ENCODE measurements around the gene ZBED1. TPM values are rescaled to one million over a fixed set of nuclear protein-coding genes. Genes with fewer than 3 reads are reported as not detected.

Gene ZBED1
- total RNA-seq, 3 donors from 2014 or later, result 37.6 to 38.7 (median 37.6) TPM

DNA sequence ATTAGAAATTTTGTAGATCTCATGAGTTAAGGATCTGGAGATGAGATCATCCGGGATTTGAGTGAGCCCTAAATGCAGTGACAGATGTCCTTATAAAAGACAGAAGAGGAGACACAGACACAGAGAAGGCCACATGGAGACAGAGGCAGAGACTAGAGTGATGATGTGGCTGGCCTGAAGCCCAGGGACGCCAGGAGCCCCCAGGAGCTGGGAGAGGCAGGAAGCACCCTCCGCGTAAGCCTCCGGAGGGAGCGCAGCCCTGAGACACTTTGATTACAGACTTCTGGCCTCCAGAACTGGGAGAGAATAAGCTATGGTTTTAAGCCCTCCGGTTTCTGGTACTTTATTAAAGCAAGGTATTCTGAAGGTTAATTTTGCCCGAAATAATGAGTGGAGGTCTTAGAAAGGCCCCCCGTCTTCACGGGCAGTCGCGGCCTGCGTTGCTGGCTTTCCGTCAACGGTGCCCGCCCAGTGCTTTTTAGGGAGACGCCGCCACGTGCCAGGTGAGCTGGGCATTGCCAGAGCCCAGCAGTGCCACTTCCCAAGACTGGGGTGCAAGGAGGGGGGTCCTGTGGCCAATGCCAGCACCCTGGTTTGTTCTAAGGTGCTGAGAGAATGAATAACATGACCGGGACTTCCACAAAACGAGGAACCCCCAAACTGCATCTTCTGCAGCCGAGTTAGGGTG is 8.1 kb downstream of the ZBED1 start:
- TF ChIP-seq POLR2AphosphoS5 (IDR thresholded peaks at IDR 0.05) (no peak), POLR2A (IDR thresholded peaks at IDR 0.05) (no peak)
- Histone ChIP-seq H3K36me3 (peaks cover 10% of the 10 kb centered on the region), H3K9me3 (no peaks in the 10 kb centered on the region), H3K4me1 (no peaks in the 10 kb centered on the region), H3K27ac (no peak overlapping the region), H3K4me3 (no peak overlapping the region), H3K27me3 (no peaks in the 10 kb centered on the region)
- DNase-seq (ENCODE audit: low spot score in 2 of 2), result no peak
- intact Hi-C loops (cut with DNase I; ENCODE audit: low total_unique reads), result no loop called here

DNA sequence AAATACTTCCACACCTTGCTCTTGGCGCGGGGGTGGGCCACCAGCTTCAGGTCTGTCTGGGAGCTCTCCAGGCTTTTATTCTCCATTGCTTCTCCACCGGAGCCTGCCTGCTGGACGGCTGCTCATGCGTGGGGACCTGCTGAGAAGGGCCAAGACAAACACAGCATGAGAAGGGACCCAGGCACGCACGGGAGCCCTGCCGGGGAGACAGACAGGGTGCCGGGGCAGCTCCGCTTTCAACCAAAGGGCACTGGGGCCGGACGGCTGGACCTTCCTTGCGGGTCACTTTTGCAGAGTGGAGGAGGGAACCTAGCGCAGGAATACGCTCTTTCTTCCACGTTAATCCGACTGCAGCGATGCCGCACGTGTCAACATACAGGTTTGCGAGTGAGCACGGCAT is 10.1 kb downstream of the ZBED1 start:
- no peak overlapping the region for H3K4me3 ChIP-seq
- intact Hi-C loops (cut with DNase I; ENCODE audit: low total_unique reads), result no loop called here
- H3K27ac ChIP-seq, result no peak overlapping the region
- no peaks in the 10 kb centered on the region for H3K27me3 ChIP-seq
- peak in 1 of 2 donors; percentile 47 for DNase-seq (ENCODE audit: low spot score in 2 of 2)
- TF ChIP-seq POLR2AphosphoS5 (IDR thresholded peaks at IDR 0.05), result no peak
- TF ChIP-seq, protein P1, sequence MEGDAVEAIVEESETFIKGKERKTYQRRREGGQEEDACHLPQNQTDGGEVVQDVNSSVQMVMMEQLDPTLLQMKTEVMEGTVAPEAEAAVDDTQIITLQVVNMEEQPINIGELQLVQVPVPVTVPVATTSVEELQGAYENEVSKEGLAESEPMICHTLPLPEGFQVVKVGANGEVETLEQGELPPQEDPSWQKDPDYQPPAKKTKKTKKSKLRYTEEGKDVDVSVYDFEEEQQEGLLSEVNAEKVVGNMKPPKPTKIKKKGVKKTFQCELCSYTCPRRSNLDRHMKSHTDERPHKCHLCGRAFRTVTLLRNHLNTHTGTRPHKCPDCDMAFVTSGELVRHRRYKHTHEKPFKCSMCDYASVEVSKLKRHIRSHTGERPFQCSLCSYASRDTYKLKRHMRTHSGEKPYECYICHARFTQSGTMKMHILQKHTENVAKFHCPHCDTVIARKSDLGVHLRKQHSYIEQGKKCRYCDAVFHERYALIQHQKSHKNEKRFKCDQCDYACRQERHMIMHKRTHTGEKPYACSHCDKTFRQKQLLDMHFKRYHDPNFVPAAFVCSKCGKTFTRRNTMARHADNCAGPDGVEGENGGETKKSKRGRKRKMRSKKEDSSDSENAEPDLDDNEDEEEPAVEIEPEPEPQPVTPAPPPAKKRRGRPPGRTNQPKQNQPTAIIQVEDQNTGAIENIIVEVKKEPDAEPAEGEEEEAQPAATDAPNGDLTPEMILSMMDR (IDR thresholded peaks at IDR 0.05), result no peak
- no peak for TF ChIP-seq POLR2A (IDR thresholded peaks at IDR 0.05)
- H3K36me3 ChIP-seq, result peaks cover 10% of the 10 kb centered on the region
- H3K9me3 ChIP-seq, result no peaks in the 10 kb centered on the region
- no peaks in the 10 kb centered on the region for H3K4me1 ChIP-seq

GRCh38 chrX:2489446-2490445 is 11.0 kb downstream of the ZBED1 start:
- Histone ChIP-seq H3K36me3 (peaks cover 10% of the 10 kb centered on the region), H3K9me3 (no peaks in the 10 kb centered on the region), H3K27me3 (no peaks in the 10 kb centered on the region), H3K27ac (no peak overlapping the region), H3K4me1 (no peaks in the 10 kb centered on the region), H3K4me3 (no peak overlapping the region)
- TF ChIP-seq POLR2A (IDR thresholded peaks at IDR 0.05) (no peak), POLR2AphosphoS5 (IDR thresholded peaks at IDR 0.05) (no peak)
- TF ChIP-seq, protein P1 (IDR thresholded peaks at IDR 0.05), result no peak
- DNase-seq (ENCODE audit: low spot score in 2 of 2), result no peak
- intact Hi-C loops (cut with DNase I; ENCODE audit: low total_unique reads), result loop anchor here (10.0 kb wide), 1 partner anchor 1735 kb away; no protein-coding TSS in a partner anchor

- no peak for DNase-seq (ENCODE audit: low spot score in 2 of 2)
- H3K9me3 ChIP-seq, result no peaks in the 10 kb centered on the region
- H3K27me3 ChIP-seq, result no peaks in the 10 kb centered on the region
- intact Hi-C loops (cut with DNase I; ENCODE audit: low total_unique reads), result loop anchor here (10.0 kb wide), 1 partner anchor 1734 kb away; no protein-coding TSS in a partner anchor
- H3K4me1 ChIP-seq, result no peaks in the 10 kb centered on the region
- TF ChIP-seq, protein P1 (IDR thresholded peaks at IDR 0.05), result no peak
- TF ChIP-seq POLR2A (IDR thresholded peaks at IDR 0.05) (no peak), POLR2AphosphoS5 (IDR thresholded peaks at IDR 0.05) (no peak)
- H3K27ac ChIP-seq, result no peak overlapping the region
- peaks cover 10% of the 10 kb centered on the region for H3K36me3 ChIP-seq
- no peak overlapping the region for H3K4me3 ChIP-seq
These were observed 12.0 kb downstream of the ZBED1 start for GRCh38 chrX:2488621-2489285.

DNA sequence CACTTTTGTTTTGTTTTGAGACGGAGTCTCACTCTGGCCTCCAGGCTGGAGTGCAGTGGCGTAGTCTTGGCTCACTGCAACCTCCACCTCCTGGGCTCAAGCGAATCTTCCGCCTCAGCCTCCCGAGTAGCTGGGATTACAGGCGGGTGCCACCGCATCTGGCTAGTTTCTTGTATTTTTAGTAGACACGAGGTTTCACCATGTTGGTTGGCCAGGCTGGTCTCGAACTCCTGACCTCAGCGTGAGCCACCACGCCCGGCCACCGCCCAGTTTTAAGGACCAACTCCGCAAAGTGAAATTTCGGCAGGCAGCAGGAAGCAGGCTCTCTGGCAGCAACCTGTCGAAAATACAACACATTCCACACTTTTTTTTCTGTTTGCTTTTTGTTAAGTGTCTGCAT is 13.4 kb downstream of the ZBED1 start:
- intact Hi-C loops (cut with DNase I; ENCODE audit: low total_unique reads), result loop anchor here (10.0 kb wide), 1 partner anchor 1733 kb away; no protein-coding TSS in a partner anchor
- no peak overlapping the region for H3K4me3 ChIP-seq
- DNase-seq (ENCODE audit: low spot score in 2 of 2), result peak in 1 of 2 donors; percentile 28
- no peaks in the 10 kb centered on the region for H3K4me1 ChIP-seq
- H3K9me3 ChIP-seq, result no peaks in the 10 kb centered on the region
- H3K27ac ChIP-seq, result no peak overlapping the region
- TF ChIP-seq POLR2A (IDR thresholded peaks at IDR 0.05) (no peak), POLR2AphosphoS5 (IDR thresholded peaks at IDR 0.05) (no peak)
- TF ChIP-seq, protein P1 (IDR thresholded peaks at IDR 0.05), result no peak
- H3K27me3 ChIP-seq, result no peaks in the 10 kb centered on the region
- peaks cover 10% of the 10 kb centered on the region for H3K36me3 ChIP-seq
